ENCODE data around the gene ZDHHC15.
A peak's percentile ranks its signal among the peaks of the same experiment; 100 is the strongest.
"Not testable (repeated sequence)": the region's sequence is repeated elsewhere in the genome, so short reads cannot be mapped to it uniquely, and the experiment has no call there.

Gene ZDHHC15, protein sequence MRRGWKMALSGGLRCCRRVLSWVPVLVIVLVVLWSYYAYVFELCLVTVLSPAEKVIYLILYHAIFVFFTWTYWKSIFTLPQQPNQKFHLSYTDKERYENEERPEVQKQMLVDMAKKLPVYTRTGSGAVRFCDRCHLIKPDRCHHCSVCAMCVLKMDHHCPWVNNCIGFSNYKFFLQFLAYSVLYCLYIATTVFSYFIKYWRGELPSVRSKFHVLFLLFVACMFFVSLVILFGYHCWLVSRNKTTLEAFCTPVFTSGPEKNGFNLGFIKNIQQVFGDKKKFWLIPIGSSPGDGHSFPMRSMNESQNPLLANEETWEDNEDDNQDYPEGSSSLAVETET

DNA sequence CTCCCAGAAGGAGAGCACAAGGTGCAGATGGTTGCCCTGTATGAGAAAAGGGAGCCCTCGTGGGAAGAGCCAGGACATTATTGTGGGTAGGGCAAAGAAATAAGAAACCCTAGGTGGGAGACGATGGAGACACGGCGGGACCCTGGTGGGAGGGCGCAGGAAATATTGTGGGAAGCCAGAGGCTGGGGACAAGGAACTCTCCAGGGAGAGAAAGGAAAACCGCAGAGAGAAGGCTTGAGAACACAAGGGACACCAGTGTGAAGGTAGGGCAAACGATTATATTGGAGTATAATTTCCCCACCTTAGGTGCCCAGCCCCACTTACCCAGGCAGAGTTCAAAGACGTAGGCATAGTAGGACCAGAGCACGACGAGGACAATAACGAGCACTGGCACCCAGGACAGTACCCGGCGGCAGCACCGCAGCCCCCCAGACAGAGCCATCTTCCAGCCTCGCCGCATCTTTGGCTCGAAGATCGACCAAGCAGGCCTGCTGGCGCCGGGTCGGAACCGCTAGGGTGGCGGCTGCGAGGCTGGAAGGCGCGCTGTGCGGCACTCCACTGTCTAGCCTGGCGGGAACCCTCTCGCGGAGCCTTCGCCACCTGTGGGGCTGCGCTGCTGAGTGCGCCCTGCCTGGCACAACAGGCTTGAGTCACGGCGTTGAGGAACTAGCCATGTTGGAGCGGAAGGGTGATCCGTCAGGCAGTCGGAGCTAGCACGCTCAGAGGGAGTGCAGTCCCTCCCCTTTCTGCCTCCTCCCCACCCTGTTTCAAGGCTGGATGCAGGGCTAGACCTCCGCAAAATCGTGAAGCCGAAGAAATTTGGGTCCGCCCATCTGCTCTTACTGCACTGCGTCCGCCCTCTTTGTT lies at the start of gene ZDHHC15:
ZDHHC15 (minus strand) TSS at position 473 of the 867 bp plus-strand sequence; CDS start at position 460, 13 bp downstream.
- peak; percentile 70 for DNase-seq

DNA sequence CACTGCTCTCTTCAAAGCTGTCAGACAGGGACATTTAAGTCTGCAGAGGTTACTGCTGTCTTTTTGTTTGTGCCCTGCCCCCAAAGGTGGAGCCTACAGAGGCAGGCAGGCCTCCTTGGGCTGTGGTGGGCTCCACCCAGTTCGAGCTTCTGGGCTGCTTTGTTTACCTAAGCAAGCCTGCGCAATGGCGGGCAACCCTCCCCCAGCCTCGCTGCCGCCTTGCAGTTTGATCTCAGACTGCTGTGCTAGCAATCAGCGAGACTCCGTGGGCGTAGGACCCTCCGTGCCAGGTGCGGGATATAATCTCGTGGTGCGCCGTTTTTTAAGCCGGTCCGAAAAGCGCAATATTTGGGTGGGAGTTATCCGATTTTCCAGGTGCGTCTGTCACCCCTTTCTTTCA lies 37.7 kb upstream of the ZDHHC15 start:
- not testable (repeated sequence) for DNase-seq

DNA sequence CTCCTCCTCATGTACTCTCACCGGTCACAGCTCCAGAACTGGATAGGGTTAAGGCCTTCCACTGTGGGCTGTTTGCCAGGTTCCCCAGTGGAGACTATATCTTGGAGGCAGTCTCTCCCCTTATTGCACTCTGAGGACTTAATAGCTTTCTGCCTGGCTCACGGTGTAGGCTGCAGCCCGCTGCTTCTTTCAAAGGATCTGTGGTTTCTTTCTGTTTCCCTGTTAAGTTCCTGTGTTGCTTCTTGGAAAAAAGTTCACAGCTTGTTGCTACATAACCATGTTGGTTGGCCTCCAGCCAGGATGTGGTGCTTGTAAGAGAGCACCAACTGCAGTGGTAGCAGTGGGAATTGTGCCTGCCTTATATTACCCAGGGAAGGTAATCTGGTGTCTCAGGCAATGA lies 24.9 kb upstream of the ZDHHC15 start:
- DNase-seq = peak; percentile 44

DNA sequence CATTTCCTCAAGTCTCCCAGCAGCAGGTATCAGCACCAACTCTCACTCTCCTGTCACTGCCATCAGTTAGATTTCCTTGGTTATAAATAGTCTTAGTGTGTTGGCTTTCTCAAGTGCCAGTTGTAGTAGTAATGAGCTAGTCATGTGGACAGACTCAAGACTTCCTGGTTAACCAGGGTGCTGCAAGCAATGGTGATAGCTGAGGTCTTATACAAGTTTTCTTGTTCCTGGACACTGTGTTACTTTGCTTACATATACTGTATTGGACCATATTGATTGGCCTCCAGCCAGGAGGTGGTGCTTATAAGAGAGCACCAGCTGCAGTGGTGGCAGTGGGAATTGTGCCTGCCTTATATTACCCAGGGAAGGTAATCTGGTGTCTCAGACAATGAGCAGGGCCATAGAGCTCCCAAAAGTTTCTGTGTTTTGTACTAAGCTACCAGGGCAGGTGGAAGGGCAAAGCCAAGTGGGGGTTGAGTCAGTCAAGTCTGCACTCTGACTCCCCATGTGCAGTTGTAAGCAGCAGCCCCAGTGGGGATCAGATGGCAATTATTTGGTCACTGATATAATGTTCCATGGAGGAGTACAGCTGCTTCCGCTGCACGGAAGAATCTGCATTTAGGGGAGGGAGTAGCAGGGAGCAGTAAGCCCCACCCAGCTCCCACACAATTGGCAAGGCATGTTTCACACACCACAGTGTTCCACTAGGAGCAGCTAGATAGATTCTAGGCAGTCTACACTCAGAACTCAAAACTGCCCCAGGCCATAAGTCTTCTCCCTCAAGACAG lies 24.1 kb upstream of the ZDHHC15 start:
- no peak for DNase-seq

- DNase-seq = no peak
Observed at GRCh38 chrX:75544786-75545185, 21.9 kb upstream of the ZDHHC15 start.

DNA sequence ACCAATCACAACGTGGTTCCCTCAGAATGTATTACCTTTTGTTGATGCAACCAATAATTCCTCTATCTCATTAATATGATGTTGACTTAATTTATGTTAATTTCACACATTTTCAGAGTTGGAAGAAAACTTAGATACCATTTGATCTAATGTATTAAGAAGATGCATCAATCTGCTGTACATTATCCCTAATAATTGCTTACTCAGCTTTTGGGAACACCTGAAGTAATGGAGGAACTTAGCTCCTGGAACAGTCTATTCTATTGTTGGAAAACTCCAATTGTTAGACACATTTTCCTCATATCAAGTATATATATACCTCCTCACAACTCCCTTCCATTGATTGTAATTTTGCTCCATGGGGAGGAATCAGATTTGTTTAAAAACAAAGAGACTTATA lies 38.9 kb downstream of the ZDHHC15 start:
- no peak for DNase-seq

- not testable (repeated sequence) for DNase-seq
Observed at GRCh38 chrX:75461780-75462179, 61.1 kb downstream of the ZDHHC15 start.

DNA sequence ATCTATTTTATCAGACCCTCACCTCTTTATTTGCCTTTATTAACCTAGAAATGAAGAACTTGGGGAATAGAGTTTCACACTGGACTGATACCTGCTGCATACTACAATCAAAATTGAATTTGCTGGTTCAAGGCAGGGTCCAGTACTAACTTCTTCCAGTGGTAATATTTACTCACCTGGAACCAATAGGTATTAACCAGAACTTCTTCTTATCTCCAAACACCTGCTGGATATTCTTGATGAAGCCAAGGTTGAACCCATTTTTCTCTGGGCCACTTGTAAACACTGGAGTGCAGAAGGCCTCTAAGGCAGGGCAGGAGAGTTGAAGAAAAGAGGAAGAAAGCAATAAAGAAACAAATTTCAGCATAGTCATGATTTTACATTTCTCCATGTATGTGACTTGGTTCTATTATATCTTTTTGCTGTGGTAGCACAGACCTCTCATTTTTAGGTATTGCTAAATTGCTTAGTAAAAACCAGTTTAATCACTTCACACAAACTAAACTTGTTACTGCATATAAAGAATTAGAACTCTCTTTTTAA lies 101.1 kb downstream of the ZDHHC15 start:
- no peak for DNase-seq

DNA sequence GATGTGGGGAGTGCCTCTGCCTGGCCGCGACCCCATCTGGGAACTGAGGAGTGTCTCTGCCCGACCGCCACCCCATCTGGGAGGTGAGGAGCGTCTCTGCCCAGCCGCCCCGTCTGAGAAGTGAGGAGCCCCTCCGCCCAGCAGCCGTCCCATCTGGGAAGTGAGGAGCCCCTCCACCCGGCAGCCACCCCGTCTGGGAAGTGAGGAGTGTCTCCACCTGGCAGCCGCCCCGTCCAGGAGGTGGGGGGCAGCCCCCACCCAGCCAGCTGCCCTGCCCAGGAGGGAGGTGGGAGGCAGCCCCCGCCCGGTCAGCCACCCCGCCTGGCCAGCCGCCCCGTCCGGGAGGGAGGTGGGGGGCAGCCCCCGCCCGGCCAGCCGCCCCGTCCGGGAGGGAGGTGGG lies 115.7 kb downstream of the ZDHHC15 start:
- not testable (repeated sequence) for DNase-seq

DNA sequence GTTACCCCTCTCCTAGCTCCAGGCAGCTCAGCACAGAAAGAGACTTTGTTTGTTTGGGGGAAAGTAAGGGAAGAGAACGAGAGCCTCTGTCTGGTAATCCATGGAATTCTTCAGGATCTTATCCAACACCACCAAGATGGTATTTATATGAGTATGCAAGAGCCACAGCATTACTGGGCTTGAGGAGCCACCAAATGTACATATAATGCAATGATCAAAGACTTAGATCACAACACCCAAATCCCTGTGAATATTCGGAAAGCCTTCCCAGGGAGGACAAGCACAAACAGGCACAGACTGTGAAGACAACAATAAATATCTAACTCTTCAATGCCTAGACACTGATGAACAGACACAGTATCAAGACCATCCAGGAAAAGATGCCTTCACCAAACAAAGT lies 132.4 kb downstream of the ZDHHC15 start:
- no peak for DNase-seq

DNA sequence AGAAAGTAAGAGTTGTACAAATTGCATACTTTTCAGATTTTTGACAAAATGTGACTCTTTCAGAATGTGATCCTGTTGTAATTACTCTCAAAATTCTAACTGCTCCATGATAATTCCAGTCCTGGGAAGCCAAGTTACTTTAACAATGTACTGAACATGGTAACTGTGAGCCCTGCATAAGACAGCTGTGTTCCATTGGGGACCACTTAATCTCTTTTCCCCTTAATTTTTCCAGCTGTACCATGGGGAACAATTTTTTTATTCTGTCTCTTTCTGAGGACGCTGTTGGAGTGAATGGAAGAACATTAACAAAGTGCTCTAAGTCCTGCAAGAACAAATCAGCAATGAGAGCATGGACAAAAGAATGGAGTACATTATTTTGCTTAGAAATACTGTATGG lies 153.1 kb downstream of the ZDHHC15 start:
- no peak for DNase-seq

GRCh38 chrX:75366861-75367260 lies 156.0 kb downstream of the ZDHHC15 start:
- DNase-seq = no peak

DNA sequence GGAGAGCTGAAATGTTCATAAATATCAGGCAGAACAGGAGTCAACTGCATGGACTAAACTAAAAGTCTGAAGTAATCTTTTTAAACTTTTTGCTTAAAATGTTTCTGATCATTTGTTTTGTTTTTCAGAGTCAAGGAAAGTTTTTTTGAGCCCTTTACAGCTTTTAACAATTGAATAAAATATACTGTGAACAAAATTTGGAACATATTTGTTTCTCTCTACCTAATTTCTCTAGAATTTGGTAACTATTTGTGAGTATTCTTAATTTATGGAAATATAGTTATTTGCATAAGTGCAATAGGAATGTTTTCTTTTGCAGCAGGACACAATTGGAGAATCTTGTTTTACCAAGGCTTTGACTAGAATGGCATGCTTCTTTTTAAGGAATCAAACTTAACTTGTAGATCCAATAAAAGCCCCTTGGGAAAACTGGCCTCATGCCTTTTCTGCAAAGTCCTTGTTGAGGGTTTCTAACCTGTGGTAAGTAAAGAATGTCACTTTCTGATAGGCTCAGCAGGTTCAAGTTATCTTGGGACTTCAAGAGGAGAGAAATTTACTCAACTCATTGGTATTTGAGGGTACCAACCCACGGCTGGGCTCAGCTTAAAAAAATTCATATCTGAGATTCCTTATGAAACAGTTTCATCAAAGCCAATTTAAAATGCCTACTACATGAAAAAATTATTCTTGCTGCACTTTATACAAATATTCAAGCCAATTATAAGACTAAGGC lies 157.4 kb downstream of the ZDHHC15 start:
- no peak for DNase-seq

DNA sequence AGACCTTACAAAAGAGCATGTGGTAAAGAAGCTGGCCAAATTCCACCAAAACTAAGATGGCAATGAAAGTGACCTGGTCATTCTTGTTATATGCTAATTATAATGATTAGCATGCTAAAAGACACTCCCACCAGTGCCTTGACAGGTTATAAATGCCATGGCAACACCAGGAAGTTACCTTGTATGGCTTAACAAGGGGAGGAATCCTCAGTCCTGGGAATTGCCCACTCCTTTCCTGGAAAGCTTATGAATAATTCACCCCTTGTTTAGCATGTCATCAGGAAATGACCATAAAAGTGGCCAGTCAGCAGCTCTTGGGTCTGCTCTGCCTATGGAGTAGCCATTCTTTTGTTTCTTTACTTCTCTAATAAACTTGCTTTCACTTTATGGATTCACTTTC lies 161.0 kb downstream of the ZDHHC15 start:
- no peak for DNase-seq

DNA sequence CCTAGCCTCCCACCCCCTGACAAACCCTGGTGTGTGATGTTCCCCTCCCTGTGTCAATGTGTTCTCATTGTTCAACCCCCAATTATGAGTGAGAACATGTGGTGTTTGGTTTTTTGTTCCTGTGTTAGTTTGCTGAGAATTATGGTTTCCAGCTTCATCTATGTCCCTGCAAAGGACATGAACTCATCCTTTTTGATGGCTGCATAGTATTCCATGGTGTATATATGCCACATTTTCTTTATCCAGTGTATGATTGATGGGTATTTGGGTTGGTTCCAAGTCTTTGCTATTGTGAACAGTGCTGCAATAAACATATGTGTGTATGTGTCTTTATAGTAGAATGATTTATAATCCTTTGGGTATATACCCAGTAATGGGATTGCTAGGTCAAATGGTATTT lies 174.2 kb downstream of the ZDHHC15 start:
- not testable (repeated sequence) for DNase-seq

DNA sequence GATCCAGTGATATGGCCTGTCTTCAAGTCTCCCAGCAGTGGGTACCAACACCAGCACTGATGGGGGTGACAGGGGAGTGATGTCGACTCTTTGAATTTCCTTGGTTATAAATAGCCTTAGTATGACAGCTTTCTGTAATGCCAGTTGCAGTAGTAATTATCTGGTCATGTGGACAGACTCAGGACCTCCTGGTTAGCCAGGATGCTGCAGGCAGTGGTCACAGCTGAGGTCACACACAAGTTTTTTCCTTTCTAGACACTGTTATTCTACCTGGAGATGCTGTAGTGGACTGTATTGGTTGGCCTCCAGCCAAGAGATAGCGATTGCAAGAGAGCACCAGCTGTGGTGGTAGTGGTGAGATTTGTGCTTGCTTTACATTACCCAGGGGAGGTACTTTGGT lies 185.3 kb downstream of the ZDHHC15 start:
- DNase-seq = no peak

DNA sequence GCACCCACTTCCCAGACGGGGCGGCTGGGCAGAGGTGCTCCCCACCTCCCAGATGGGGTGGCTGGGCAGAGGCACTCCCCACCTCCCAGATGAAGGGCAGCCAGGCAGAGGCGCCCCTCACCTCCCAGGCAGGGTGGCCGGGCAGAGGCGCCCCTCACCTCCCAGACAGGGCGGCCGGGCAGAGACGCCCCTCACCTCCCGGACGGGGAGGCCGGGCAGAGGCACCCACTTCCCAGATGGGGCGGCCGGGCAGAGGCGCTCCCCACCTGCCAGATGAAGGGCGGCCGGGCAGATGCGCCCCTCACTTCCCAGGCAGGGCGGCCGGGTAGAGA lies 187.7 kb downstream of the ZDHHC15 start:
- DNase-seq = no peak

- not testable (repeated sequence) for DNase-seq
Observed at GRCh38 chrX:75334407-75335126, 188.3 kb downstream of the ZDHHC15 start.

DNA sequence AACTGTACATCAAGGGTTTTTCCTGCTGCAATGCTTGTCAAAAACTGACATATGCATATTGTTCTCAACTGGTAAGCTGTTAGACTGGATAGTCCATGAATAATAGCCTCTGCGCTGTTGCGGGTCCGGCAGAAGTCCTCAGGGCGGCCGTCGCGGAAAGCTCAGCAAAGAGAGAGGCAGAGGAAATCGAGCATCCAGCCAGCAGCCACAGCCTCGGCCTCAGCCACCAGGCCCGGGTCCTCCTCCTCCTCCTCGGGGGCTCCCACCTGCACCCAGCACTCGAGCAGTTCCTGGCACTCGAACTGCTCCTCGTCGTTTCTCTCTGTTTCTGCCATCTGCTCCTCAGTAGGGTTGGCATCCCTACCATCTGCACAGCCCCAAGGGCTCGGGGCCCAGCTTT lies 195.2 kb downstream of the ZDHHC15 start:
- no peak for DNase-seq
